OCI-LY7 (cell line): Measurements from ENCODE around the gene IQCH.

ENCODE experiments used
- EZH2phosphoT487 ChIP-seq: fragments of 200-600 bp; sonication (generic); IDR thresholded peaks from 2 replicates; pipeline ENCODE4 v1.6.1; 2018; ENCODE audit warnings: low read depth, borderline replicate concordance, mild to moderate bottlenecking, mixed run types, antibody characterized with exemption, low read length, moderate library complexity, mixed read lengths
- TF ChIP-seq, protein P1 (sequence below): fragments of 200-600 bp; sonication (generic); conservative IDR thresholded peaks from 2 replicates; pipeline ENCODE4 v1.5.1; 2014; ENCODE audit warnings: mild to moderate bottlenecking, antibody characterized with exemption, low read length, moderate library complexity, mixed read lengths

DNA sequence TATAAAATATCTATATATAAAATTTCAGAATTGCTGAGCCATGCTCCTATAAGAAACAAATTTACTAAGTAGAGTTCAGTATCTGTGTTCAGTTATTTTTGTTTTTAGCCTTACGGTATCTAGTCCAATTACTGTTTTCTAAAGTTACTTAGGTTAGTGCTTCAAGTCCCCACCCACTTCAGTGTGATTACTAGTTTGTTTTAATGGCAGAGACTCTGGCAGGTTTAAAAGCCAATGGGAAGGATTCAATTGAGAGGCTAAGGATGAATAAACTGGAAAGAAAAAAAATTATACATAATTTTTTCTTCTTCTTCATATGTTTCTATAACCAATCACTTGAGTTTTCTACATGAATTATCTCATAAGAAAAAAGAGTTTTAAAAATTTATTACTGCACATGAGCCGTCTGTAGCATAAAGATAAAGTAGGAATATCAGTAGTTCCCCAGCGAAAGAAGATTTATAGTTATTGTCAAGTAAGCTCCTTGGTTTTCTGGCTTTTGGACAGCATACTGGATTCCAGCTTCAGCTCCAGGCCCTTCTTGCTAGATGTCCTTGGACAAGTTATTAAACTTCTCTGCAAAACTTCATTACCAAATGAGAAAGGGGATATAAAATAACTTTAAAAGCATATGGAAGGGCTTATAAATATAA lies 46.9 kb upstream of the IQCH start:
- TF ChIP-seq, protein P1, sequence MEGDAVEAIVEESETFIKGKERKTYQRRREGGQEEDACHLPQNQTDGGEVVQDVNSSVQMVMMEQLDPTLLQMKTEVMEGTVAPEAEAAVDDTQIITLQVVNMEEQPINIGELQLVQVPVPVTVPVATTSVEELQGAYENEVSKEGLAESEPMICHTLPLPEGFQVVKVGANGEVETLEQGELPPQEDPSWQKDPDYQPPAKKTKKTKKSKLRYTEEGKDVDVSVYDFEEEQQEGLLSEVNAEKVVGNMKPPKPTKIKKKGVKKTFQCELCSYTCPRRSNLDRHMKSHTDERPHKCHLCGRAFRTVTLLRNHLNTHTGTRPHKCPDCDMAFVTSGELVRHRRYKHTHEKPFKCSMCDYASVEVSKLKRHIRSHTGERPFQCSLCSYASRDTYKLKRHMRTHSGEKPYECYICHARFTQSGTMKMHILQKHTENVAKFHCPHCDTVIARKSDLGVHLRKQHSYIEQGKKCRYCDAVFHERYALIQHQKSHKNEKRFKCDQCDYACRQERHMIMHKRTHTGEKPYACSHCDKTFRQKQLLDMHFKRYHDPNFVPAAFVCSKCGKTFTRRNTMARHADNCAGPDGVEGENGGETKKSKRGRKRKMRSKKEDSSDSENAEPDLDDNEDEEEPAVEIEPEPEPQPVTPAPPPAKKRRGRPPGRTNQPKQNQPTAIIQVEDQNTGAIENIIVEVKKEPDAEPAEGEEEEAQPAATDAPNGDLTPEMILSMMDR: no peak
- no peak for TF ChIP-seq EZH2phosphoT487
